Mucosa of stomach (tissue), 1 donor: ENCODE data around the gene KBTBD3.
"Not testable (repeated sequence)": the region's sequence is repeated elsewhere in the genome, so short reads cannot be mapped to it uniquely, and the experiment has no call there.

Experiments
- H3K27me3 ChIP-seq: one replicate; pipeline ENCODE4 v1.7.0; 2013; ENCODE audit warnings: mild to moderate bottlenecking, low read length; ENCODE audit not compliant: control insufficient read depth, insufficient read depth
- H3K36me3 ChIP-seq: one replicate; pipeline ENCODE4 v1.7.0; 2013; ENCODE audit warnings: low read length; ENCODE audit not compliant: control insufficient read depth, insufficient read depth
- H3K4me1 ChIP-seq: one replicate; pipeline ENCODE4 v1.7.0; 2013; ENCODE audit warnings: mild to moderate bottlenecking, low read length; ENCODE audit not compliant: control insufficient read depth, insufficient read depth
- H3K4me3 ChIP-seq: one replicate; pipeline ENCODE4 v1.7.0; 2013; ENCODE audit warnings: low read length
- H3K9ac ChIP-seq: one replicate; pipeline ENCODE4 v1.7.0; 2013; ENCODE audit warnings: mild to moderate bottlenecking, low read length, moderate library complexity
- H3K9me3 ChIP-seq: one replicate; pipeline ENCODE4 v1.7.0; 2013; ENCODE audit warnings: mild to moderate bottlenecking, low read length, moderate library complexity; ENCODE audit not compliant: control insufficient read depth
- donor health status: Pancreatic carcinoma.

The KBTBD3 gene

DNA sequence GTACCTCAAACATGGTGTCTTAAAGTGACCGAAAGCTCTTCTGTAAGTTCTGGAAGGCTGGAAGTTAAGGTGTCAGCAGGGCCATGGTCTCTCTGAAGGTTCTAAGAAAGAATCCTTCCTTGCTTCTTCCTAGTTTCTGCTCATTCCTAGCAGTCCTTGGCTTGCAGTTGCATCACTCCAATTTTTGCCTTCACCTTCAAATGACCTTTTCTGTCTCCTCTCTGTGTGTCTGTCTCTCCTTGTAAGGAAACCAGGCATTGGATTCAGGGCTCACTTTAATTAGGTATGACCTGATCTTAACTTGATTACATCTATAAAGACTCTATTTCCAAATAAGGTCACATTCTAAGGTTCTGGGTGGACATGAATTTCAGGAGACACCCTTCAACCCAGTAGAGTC is 9.0 kb upstream of the KBTBD3 start:
- H3K36me3 ChIP-seq = no peaks in the 10 kb centered on the region
- H3K4me1 ChIP-seq = no peaks in the 10 kb centered on the region

GRCh38 chr11:106082096-106082495 is 4.9 kb upstream of the KBTBD3 start:
- no peaks in the 10 kb centered on the region for H3K36me3 ChIP-seq
- no peak overlapping the region for H3K4me3 ChIP-seq
- H3K4me1 ChIP-seq = peaks cover 5% of the 10 kb centered on the region
- H3K27me3 ChIP-seq = no peaks in the 10 kb centered on the region
- H3K9me3 ChIP-seq = no peaks in the 10 kb centered on the region
- H3K9ac ChIP-seq = no peak overlapping the region

More for the DNA sequence above, 9.0 kb upstream of the KBTBD3 start:
- H3K9ac ChIP-seq = no peak overlapping the region
- no peak overlapping the region for H3K4me3 ChIP-seq
- H3K27me3 ChIP-seq = no peaks in the 10 kb centered on the region
- H3K9me3 ChIP-seq = no peaks in the 10 kb centered on the region

- H3K4me1 ChIP-seq = peaks cover 5% of the 10 kb centered on the region
- H3K27me3 ChIP-seq = no peaks in the 10 kb centered on the region
- no peaks in the 10 kb centered on the region for H3K36me3 ChIP-seq
- H3K9ac ChIP-seq = peak within 1 kb of the TSS; percentile 85
- no peaks in the 10 kb centered on the region for H3K9me3 ChIP-seq
- H3K4me3 ChIP-seq = peak within 1 kb of the TSS; percentile 71
Observed at GRCh38 chr11:106077609-106078455, 685 bp upstream of the KBTBD3 start, which contains the start of gene AASDHPPT. Gene AASDHPPT, plus strand, starts transcription at chr11:106077662. Its CDS starts 49 bp downstream, at chr11:106077711.

DNA sequence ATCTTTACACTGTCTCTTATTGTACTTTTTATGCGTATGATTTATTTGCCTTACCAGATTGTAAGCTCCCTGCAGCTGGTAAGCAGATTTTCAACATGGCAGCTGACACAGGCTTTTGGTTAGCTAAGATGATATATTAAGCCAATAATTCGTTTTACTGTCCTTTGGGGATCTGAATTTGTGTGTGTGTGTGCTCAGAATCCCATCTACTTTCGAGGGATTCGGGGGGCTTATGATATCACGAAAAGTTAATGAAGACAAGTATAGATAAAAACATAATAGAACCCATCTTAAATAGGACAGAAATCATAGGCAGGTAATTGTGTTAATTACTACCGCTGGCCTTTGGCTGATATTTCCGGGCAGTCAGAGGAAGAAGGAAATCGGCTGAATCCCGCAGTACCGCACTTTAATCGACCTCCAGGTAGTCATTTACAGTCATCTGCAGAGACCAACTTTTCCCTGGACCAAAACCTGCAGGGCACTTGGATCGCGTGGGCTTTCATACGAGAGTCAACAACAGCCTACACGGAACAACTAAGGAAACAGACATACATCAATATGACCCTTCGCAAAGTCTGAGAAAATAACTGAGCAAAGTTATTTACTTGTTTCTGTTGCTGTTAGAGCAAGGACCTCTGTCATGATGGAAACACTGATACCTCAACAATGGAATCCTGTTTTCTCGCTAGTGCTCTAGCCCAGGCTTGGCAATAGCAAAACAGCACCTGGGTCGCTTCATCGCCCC is 802 bp downstream of the KBTBD3 start:
- H3K4me1 ChIP-seq = peaks cover 5% of the 10 kb centered on the region
- H3K4me3 ChIP-seq = peak overlapping the region; percentile 71
- peak overlapping the region; percentile 72 for H3K9ac ChIP-seq
- no peaks in the 10 kb centered on the region for H3K9me3 ChIP-seq
- no peaks in the 10 kb centered on the region for H3K27me3 ChIP-seq
- H3K36me3 ChIP-seq = no peaks in the 10 kb centered on the region

DNA sequence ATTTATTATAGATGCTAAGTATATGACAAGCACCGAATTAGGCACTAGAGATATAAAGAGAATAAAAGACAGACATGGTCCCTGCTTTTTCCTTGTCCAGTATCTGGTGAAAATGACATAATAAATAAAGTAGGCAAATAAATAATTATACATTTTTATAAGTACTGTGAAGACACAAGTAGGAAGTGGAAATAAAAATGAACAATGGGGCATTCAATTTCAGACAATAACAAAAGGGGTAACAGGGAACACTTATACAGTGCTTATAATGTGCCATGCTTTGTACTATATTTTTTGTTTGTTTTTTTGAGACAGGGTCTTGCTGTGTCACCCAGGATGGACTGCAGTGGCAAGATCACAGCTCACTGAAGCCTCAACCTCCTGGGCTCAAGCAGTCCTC is 4.3 kb downstream of the KBTBD3 start:
- Histone ChIP-seq H3K9ac (no peak overlapping the region), H3K4me3 (no peak overlapping the region), H3K9me3 (no peaks in the 10 kb centered on the region), H3K36me3 (no peaks in the 10 kb centered on the region), H3K4me1 (no peaks in the 10 kb centered on the region), H3K27me3 (no peaks in the 10 kb centered on the region)

GRCh38 chr11:106070606-106071005 is 6.5 kb downstream of the KBTBD3 start:
- Histone ChIP-seq H3K36me3 (no peaks in the 10 kb centered on the region), H3K4me3 (no peak overlapping the region), H3K9me3 (no peaks in the 10 kb centered on the region), H3K27me3 (no peaks in the 10 kb centered on the region), H3K9ac (no peak overlapping the region), H3K4me1 (no peaks in the 10 kb centered on the region)

GRCh38 chr11:106063009-106063408 is 14.1 kb downstream of the KBTBD3 start:
- Histone ChIP-seq H3K4me3 (no peak overlapping the region), H3K9me3 (no peaks in the 10 kb centered on the region), H3K4me1 (no peaks in the 10 kb centered on the region), H3K27me3 (no peaks in the 10 kb centered on the region), H3K36me3 (no peaks in the 10 kb centered on the region), H3K9ac (no peak overlapping the region)

DNA sequence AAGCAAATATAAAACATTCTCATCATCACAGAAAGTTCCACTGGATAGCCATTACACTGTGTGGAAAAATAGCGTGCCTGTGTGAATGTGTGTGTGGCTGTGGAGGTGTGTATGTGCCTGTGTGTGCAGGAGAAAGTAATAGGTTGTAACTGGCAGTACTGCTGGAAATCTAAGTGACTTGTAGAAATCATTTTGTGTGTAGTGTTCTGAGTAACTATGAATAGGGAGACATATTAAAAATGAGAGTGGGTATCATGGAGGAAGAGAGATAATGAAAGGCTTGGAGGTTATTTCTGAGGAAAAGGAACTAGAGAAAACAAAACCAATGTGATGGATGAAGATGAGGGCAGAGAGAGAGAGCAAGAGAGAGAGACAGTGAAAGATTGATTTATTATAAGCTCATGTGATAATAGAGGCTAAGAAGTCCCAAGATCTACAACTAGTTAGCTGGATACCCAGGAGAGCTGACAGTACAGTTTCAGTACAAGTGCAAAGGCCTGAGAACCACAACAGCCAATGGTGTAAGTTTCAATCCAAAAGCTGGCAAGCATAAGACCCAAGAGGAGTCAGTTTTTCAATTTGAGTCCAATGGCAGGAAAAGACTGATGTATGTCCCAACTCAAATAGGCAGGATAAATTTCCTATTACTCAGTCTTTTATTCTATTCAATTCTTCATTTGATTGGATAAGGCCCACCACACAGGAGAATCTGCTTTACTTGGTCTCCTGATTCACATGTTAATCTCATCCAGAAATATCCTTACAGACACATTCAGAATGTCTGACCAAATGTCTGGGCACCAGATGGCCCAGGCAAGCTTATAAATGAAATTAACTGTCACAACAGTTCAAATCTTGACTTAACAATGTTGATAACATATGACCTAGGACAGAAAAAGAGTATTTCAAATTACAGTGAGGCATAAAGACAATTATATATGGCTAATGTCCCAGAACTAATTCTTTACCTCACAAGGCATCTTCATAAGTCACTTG is 14.9 kb downstream of the KBTBD3 start:
- Histone ChIP-seq H3K36me3 (no peaks in the 10 kb centered on the region), H3K27me3 (no peaks in the 10 kb centered on the region)

DNA sequence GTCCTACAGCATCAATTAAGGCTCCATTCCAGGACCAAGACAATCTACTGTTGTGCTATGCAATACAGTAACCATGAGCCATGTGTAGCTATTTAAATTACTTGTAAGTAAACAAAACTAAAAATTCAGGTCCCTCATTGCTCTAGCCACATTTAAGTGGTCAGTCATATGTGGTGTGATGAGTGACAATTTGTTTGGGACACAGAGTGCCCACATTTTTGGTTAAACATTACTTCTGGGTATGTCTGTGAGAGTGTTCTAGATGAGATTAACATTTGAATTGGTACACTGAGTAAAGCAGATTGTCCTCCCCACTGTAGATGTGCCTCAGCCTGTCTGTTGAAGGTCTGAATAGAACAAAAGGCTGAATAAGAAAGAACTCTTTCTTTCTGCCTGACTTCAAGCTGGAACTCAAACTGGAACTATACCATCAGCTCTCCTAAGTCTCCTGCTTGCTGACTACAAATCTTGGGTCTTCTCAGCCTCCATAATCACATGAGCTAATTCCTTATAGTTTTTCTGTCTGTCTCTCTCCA is 15.8 kb downstream of the KBTBD3 start:
- H3K9me3 ChIP-seq = no peaks in the 10 kb centered on the region
- H3K4me1 ChIP-seq = no peaks in the 10 kb centered on the region
- no peak overlapping the region for H3K9ac ChIP-seq
- no peaks in the 10 kb centered on the region for H3K27me3 ChIP-seq
- no peaks in the 10 kb centered on the region for H3K36me3 ChIP-seq
- H3K4me3 ChIP-seq = no peak overlapping the region

More for the DNA sequence above, 14.9 kb downstream of the KBTBD3 start:
- no peak overlapping the region for H3K4me3 ChIP-seq
- H3K9me3 ChIP-seq = no peaks in the 10 kb centered on the region
- H3K9ac ChIP-seq = no peak overlapping the region
- H3K4me1 ChIP-seq = no peaks in the 10 kb centered on the region

DNA sequence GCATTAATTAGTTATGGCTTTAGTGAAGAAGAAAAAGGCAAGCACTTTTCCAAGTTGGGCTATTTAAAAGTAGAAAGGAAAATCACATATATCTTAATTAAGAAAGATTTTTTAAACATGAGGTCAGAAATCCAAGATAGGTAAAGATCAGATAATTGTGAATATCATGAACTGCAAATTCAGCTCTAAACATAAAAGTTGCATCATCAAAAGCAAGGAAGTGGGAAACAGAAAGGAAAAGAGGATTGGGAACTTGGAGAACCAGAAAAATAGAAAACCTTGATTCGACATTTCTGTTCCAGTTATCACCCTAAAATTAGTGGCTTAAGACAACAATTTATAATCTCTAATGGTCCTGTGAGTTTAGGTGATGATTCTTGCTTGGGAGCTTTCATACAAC is 17.5 kb downstream of the KBTBD3 start:
- no peaks in the 10 kb centered on the region for H3K9me3 ChIP-seq
- no peaks in the 10 kb centered on the region for H3K4me1 ChIP-seq
- no peaks in the 10 kb centered on the region for H3K36me3 ChIP-seq

GRCh38 chr11:106058377-106058776 is 18.8 kb downstream of the KBTBD3 start:
- not testable (repeated sequence) for H3K27me3 ChIP-seq, H3K9ac ChIP-seq, H3K9me3 ChIP-seq, H3K4me3 ChIP-seq, H3K4me1 ChIP-seq, H3K36me3 ChIP-seq

More for the DNA sequence above, 17.5 kb downstream of the KBTBD3 start:
- no peaks in the 10 kb centered on the region for H3K27me3 ChIP-seq
- no peak overlapping the region for H3K9ac ChIP-seq
- no peak overlapping the region for H3K4me3 ChIP-seq
